GM21576 (cell line): Measurements from ENCODE around the gene GATD1.
"Not testable (repeated sequence)": the region's sequence is repeated elsewhere in the genome, so short reads cannot be mapped to it uniquely, and the experiment has no call there.

Experiments used
- ATAC-seq: cut with Tn5 transposase; IDR thresholded peaks from one replicate; pipeline ENCODE4 v1.9.1; 2021; ENCODE audit warnings: mild to moderate bottlenecking, moderate library complexity; ENCODE audit not compliant: unreplicated experiment

Gene GATD1

GRCh38 chr11:765025-765801 is 12.1 kb downstream of the GATD1 start:
- ATAC-seq = no peak

DNA sequence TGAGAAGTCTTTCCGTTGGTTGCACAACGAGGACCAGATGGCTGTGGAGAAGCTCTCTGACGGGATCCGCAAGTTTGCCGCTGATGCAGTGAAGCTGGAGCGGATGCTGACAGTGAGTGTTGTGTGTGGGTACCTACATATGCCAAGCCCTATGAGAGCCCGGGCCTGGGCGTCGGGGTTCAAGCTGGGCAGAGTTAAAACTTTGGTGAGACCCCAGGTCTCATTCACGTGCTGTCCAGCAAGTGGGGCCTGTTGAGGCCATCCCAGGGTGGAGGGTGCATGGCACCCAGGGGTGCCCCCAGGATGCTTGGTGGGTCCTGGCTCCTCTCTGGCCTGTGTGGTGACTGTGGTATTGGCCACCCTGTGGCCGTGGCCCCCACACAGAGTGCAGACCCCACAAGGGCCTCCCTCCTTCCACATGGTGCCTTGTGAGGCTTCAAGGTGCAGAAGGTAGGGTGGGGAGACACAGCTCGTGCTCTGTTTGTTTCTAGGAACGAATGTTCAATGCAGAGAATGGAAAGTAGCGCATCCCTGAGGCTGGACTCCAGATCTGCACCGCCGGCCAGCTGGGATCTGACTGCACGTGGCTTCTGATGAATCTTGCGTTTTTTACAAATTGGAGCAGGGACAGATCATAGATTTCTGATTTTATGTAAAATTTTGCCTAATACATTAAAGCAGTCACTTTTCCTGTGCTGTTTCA is 12.8 kb downstream of the GATD1 start:
- ATAC-seq = no peak

DNA sequence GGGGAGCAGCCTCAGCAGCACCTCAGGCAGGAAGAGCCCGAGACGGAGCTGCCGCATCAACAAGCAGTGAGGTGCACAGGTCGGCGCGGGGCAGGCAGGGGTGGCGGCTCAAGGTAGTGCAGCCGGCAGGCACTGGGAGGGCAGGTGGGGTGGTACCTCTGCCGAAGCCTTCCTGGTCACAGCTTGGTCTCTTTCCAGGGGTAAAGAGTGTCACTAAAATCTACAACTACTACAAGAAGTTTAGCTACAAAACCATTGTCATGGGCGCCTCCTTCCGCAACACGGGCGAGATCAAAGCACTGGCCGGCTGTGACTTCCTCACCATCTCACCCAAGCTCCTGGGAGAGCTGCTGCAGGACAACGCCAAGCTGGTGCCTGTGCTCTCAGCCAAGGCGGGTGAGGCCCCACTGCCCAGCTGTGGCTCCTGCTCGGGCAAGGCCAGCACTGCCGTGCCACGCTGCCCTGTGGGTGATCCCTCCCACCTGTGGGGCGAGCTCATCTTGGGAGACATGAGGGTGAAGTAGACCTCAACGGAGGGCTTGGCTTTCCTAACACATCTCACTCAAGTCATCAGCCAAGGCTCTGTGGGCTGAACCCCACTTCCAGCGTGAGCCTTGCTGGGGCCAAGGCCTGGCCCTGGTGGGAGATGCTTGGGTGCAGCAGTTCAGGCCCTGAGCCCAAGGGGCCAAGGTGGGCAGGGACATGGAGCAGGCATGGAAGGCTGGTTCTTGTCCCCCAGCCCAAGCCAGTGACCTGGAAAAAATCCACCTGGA is 13.6 kb downstream of the GATD1 start:
- no peak for ATAC-seq

- no peak for ATAC-seq
Measured at GRCh38 chr11:763073-763463, 14.2 kb downstream of the GATD1 start.

DNA sequence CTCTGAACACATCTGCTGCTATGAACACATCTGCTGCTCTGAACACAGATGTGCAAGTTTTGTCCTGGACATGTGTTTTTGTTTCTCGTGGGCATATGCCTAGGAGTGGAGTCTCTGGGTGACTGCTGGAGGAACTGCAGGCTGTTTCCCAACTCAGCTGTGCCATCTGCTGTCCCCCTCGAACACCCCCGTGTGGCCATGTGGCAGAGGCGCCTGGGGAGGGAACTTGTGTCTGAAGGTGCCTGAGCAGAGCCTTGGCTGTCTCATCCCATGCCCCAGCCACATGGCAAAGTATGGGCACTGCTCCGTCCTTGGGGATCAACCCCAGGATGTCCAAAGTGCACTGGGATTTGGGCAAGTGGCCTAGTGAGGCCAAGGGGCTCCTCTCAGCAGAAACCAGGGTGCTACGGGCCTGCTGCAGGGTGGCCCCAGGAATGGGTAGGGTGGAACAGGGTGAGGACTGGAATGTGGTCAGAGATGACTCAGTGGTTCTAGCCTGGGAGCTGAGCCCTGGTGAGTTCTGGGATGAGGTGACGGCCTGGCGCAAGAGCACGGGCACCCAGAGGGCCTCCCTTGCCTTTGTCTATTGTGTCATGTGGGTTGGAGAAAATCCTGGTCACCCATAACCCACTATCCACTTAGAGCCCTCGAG is 14.7 kb downstream of the GATD1 start:
- no peak for ATAC-seq

DNA sequence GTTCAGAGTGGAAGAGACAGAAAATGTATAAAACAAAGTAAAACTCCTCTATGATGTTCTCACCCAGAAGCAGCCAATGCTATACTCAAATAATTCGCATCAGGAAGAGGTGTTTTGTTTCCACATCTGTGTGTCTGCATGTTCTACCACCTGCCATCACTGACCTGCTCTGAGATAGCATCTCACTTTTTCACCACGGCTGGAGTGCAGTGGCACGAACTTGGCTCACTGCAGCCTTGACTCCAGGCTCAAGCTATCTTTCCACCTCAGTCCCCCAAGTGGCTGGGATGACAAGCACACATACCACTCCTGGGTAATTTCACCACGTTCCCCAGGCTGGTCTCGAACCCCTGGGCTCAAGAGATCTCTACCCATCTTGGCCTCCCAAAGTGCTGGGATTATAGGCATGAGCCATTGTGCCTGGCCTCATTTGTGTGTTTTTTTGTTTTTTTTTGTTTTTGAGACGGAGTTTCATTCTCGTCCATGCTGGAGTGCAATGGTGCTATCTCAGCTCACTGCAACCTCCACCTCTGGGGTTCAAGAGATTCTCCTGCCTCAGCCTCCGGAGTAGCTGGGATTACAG is 15.7 kb downstream of the GATD1 start:
- ATAC-seq = no peak

- no peak for ATAC-seq
Measured at GRCh38 chr11:760236-760635, 17.1 kb downstream of the GATD1 start.

DNA sequence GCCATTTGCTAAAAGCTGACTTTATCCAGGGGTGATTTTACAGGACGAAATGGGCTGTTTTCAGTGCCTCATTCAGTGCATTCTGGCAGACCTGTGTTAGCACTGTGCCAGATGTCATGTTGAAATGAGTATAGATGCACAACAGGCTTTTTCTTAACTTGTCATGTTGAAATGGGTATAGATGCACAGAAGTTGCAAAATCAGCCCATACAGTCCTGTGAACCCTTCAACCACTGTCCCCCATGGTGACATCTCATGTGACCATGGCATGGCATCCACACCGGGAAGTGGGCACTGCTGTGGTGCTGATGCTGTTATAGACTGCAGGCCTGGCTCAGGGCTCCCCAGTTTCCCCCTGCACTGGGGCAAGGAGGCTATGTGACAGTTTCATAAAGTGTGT is 27.6 kb downstream of the GATD1 start:
- ATAC-seq = no peak

- peak; percentile 20 for ATAC-seq
Measured at GRCh38 chr11:748007-748359, 29.3 kb downstream of the GATD1 start.

GRCh38 chr11:747158-748006 is 29.9 kb downstream of the GATD1 start, which contains the start of gene TALDO1:
TSS of gene TALDO1 (plus strand) at chr11:747464. CDS start at chr11:747482, 18 bp downstream.
- ATAC-seq = peak; percentile 87

GRCh38 chr11:746289-747157 is 30.8 kb downstream of the GATD1 start:
- ATAC-seq = peak; percentile 20

- ATAC-seq = no peak
Measured at GRCh38 chr11:745428-745827, 31.9 kb downstream of the GATD1 start.

- ATAC-seq = no peak
Measured at GRCh38 chr11:742571-743201, 34.6 kb downstream of the GATD1 start.

- no peak for ATAC-seq
Measured at GRCh38 chr11:742156-742546, 35.1 kb downstream of the GATD1 start.

DNA sequence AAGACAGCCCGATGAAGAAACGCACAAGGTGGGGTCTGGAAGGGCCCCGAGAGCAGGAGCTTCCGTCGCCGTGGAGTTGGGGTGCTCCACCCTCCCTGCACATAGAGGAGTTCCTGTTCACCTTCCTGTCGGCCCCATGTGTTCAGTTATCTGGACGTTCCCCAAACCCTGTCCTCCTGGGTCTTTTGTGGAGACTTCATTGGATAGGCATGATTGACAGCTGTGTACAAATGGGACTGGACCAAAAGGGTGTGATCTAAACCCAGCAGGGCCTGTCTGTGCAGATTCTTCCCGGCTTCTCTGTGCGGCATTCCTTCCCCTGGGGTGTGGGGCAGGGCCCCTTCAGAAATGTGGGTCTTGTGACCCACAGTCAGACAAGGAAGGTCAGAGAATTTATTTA is 39.4 kb downstream of the GATD1 start:
- ATAC-seq = not testable (repeated sequence)

- ATAC-seq = no peak
Measured at GRCh38 chr11:737366-737765, 39.9 kb downstream of the GATD1 start.

- not testable (repeated sequence) for ATAC-seq
Measured at GRCh38 chr11:734541-734940, 42.7 kb downstream of the GATD1 start.

DNA sequence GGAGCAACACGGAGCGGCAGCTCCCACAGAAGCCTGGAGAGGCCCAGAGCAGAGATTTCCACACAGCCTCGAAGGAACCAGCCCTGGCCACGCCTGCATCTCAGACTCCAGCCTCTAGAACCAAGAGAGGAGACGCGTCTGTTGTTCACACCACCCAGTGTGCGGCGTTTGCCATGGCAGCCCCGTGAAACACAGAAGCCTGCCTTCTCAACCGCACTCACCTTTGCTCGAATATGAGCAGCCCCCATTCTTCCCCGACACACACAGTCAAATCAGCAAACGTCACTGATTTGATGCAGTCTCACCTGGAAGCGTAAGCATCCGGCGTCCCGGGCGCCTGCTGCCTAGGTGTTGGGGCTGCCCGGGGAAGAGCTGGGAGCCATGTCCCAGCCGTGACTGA is 44.2 kb downstream of the GATD1 start:
- no peak for ATAC-seq
